ENCODE data around the gene BEST2.

The BEST2 gene

DNA sequence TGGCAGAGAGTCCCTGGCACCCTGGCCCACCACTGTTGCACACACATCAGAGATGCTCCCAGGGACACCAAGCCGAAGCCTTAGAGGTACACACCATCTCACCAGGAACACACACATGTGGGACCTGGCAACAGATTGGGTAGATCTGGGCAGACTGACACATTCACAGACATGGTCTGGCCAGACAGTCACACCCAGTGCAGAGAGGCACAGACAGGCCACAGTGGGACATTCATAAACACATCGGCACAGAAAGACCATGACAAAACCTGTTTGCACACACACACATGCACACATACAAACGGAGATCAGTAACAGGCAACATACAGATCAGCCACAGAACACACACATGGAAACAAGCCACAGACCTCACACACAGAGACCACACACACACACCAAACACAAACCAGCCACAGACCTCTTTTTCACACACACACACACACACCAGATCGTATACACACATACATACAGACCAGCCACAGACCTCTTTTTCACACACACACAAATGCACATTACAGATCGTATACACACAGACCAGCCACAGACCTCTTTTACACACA is 33.4 kb downstream of the BEST2 start:
- TF ChIP-seq CTCF (IDR thresholded peaks at IDR 0.05; ENCODE audit: low read depth, low read length), result no peak
- H3K4me3 ChIP-seq (replicated peaks in 1 of 2; ENCODE audit: low read depth in 2 of 2, low read length in 2 of 2), result no peak overlapping the region
- DNase-seq (ENCODE audit: low read depth in 2 of 2), result peak in 1 of 2 donors; percentile 34

- no peak for TF ChIP-seq CTCF (IDR thresholded peaks at IDR 0.05; ENCODE audit: low read depth, low read length)
- no peak overlapping the region for H3K4me3 ChIP-seq (replicated peaks in 1 of 2; ENCODE audit: low read depth in 2 of 2, low read length in 2 of 2)
- no peak for DNase-seq (ENCODE audit: low read depth in 2 of 2)
Measured at GRCh38 chr19:12785431-12786031, 33.9 kb downstream of the BEST2 start.

- no peak for DNase-seq (ENCODE audit: low read depth in 2 of 2)
- TF ChIP-seq CTCF (IDR thresholded peaks at IDR 0.05; ENCODE audit: low read depth, low read length), result no peak
- H3K4me3 ChIP-seq (replicated peaks in 1 of 2; ENCODE audit: low read depth in 2 of 2, low read length in 2 of 2), result no peak overlapping the region
Measured at GRCh38 chr19:12786141-12786870, 34.7 kb downstream of the BEST2 start.

DNA sequence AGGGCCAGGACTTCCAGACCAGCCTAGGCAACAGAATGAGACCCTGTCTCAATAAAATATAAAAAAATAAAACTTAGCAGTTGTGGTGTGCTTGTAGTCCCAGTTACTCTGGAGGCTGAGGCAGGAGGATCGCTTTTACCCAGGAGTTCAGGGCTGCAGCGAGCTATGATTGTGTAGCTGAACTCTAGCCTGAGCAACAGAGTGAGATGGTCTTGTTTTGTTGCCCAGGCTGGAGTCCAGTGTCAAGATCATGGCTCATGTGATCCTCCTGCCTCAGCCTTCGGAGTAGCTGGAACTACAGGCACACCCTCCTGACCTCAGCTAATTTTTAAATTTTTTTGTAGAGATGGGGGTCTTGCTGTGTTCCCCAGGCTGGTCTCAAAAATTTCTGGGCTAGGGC is 35.4 kb downstream of the BEST2 start:
- no peak for DNase-seq (ENCODE audit: low read depth in 2 of 2)
- H3K4me3 ChIP-seq (replicated peaks in 1 of 2; ENCODE audit: low read depth in 2 of 2, low read length in 2 of 2), result no peak overlapping the region
- TF ChIP-seq CTCF (IDR thresholded peaks at IDR 0.05; ENCODE audit: low read depth, low read length), result no peak

DNA sequence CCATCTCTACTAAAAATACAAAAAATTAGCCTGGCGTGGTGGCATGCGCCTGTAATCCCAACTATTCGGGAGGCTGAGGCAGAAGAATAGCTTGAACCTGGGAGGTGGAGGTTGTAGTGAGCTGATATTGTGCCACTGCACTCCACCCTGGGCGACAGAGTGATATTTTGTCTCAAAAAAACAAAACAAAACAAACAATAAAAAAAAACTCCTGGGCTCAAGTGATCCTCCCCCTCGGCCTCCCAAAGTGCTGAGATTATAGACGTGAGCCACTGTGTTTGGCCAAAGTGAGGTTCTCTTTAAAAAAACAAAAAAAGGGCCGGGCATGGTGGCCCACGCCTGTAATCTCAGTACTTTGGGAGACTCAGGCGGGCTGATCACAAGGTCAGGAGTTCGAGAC is 35.9 kb downstream of the BEST2 start:
- no peak for TF ChIP-seq CTCF (IDR thresholded peaks at IDR 0.05; ENCODE audit: low read depth, low read length)
- H3K4me3 ChIP-seq (replicated peaks in 1 of 2; ENCODE audit: low read depth in 2 of 2, low read length in 2 of 2), result no peak overlapping the region
- DNase-seq (ENCODE audit: low read depth in 2 of 2), result no peak

GRCh38 chr19:12788042-12788681 is 36.6 kb downstream of the BEST2 start:
- no peak overlapping the region for H3K4me3 ChIP-seq (replicated peaks in 1 of 2; ENCODE audit: low read depth in 2 of 2, low read length in 2 of 2)
- no peak for DNase-seq (ENCODE audit: low read depth in 2 of 2)

More at GRCh38 chr19:12788042-12788681, 36.6 kb downstream of the BEST2 start:
- no peak for TF ChIP-seq CTCF (IDR thresholded peaks at IDR 0.05; ENCODE audit: low read depth, low read length)

Measured in cardiac fibroblast (primary cell).